BLaER1 treated with 17β-estradiol and CSF1 and Interleukin-3, amounts not matched to agents 10 nM and 100 nM (cell line): ENCODE results near the gene UTP15.
A peak's percentile ranks its signal among the peaks of the same experiment; 100 is the strongest.

Source experiments
- H3K27ac ChIP-seq, 11 experiments: shearing (Covaris generic); formaldehyde crosslinking; 2 replicates each; pipeline ENCODE4 v1.8.1; 2022
- H3K27me3 ChIP-seq, 11 experiments: shearing (Covaris generic); formaldehyde crosslinking; 2 replicates each; pipeline ENCODE4 v1.8.1; 2022
- H3K36me3 ChIP-seq, 11 experiments: shearing (Covaris generic); formaldehyde crosslinking; 2 replicates each; pipeline ENCODE4 v1.8.1; 2022
- H3K4me1 ChIP-seq, 10 experiments: shearing (Covaris generic); formaldehyde crosslinking; 2 replicates each; pipeline ENCODE4 v1.8.1; 2022
- H3K4me2 ChIP-seq, 11 experiments: shearing (Covaris generic); formaldehyde crosslinking; 2 replicates each; pipeline ENCODE4 v1.8.1; 2022
- H3K4me3 ChIP-seq, 10 experiments: shearing (Covaris generic); formaldehyde crosslinking; 2 replicates each; pipeline ENCODE4 v1.8.1; 2022
- H3K9ac ChIP-seq, 11 experiments: shearing (Covaris generic); formaldehyde crosslinking; 2 replicates each; pipeline ENCODE4 v1.8.1; 2022
- H3K9me3 ChIP-seq, 11 experiments: shearing (Covaris generic); formaldehyde crosslinking; replicated peaks in 1 of 11; 2 replicates each; pipeline ENCODE4 v1.8.1; 2022
- H4K20me1 ChIP-seq, 11 experiments: shearing (Covaris generic); formaldehyde crosslinking; 2 replicates each; pipeline ENCODE4 v1.8.1; 2022
- Cebpa-rat ChIP-seq, 11 experiments: shearing (Covaris generic); IDR thresholded peaks; 2 replicates each; pipeline ENCODE4 v1.8.1; 2022

The UTP15 gene, protein sequence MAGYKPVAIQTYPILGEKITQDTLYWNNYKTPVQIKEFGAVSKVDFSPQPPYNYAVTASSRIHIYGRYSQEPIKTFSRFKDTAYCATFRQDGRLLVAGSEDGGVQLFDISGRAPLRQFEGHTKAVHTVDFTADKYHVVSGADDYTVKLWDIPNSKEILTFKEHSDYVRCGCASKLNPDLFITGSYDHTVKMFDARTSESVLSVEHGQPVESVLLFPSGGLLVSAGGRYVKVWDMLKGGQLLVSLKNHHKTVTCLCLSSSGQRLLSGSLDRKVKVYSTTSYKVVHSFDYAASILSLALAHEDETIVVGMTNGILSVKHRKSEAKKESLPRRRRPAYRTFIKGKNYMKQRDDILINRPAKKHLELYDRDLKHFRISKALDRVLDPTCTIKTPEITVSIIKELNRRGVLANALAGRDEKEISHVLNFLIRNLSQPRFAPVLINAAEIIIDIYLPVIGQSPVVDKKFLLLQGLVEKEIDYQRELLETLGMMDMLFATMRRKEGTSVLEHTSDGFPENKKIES

DNA sequence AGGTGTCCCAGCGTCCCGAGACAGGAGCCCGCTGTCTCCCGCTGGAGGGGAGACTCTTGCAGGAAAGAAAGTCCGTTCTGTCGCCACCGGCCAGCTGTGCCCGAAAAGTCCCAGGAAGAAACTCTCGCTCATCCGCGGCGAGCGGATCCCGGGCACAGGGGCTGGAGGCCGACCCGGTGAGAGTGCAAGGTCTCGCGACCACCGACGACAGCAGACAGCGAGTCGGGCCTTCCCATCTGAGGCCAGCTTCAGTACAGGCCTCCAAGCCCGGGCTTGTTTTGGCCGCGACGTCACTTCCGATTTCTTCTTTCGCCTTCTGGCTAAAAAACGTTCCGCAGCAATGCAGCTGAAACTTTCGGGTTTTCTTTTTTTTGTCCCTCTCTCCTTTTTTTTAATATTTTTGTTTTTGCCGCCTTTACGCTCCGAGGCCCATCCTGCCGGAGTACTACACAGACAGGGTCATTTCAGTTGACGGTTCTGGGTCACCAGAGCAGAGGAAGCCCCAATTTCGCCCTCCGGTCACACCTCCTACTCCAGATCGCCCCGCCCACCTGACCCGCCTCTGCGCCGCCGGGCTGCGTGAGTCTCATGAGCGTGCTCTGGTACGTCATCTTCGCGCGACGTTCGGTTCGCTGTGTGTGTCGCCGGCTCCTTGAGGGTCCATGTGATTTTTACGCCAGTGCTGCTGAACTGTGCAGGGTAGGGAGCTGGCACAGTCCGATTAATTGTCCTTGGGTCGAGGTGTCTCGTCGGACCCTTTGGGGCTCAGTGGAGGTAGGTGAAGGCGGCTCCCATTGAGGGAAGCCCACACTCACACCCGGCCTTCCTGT, at the start of gene UTP15, which contains the start of gene ANKRA2:
TSS of gene UTP15 (plus strand) at position 605 of the 830 bp plus-strand sequence. CDS start 1,602 bp downstream, outside the sequence.
TSS of gene ANKRA2 (minus strand) at position 501 of the 830 bp plus-strand sequence. CDS start 2,758 bp downstream, outside the sequence.
- Histone ChIP-seq H3K9me3 (no peaks in the 10 kb centered on the region), H3K27me3 (no peaks in the 10 kb centered on the region), H3K4me1 (peaks cover 22 to 36% (median 32%) of the 10 kb centered on the region in 10 experiments), H3K4me2 (peak within 1 kb of the TSS; percentile 83 to 94 (median 93)), H4K20me1 (peaks cover 0 to 22% (median 0%) of the 10 kb centered on the region in 11 experiments; a peak in 3 of 22 replicates), H3K9ac (peak within 1 kb of the TSS; percentile 83 to 98 (median 93)), H3K4me3 (peak within 1 kb of the TSS; percentile 74 to 95 (median 86)), H3K36me3 (peaks cover 34 to 57% (median 42%) of the 10 kb centered on the region in 11 experiments), H3K27ac (peak within 1 kb of the TSS; percentile 84 to 95 (median 89))
- TF ChIP-seq Cebpa-rat (IDR thresholded peaks at IDR 0.05), result no peak

DNA sequence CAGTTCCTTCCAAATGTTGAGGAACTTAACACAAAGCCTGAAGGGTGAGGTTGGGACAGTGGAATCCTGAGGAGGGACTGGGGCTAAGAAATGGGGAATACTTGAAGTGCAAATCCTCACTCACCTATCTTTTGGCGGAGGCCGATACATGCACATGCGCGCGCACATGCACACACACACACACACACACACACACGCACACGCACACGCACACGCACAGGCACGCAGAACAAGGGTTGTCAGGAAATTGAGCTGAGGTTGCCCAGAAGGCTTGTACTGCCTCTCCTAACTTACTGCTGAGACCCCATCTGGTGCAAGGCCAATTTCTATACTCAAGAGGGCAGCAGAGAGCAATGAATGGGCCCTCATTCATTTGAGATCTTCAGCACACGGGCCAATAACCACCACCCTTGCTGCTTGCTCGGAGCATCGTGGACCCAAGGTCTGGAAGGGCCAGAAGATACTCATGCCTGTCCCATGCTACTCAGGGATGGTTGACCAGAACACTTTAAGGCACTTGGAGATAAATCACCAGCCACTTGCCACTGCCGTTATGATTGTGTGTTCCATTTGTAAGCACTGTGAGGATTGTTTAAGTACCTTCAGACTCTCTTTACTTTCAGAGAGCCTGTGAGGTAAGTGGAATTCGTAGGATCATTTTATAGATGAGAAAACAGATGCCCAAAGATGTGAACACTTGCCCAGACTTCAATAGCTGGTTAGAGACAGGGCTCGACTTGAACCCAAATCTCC, 45.8 kb upstream of the UTP15 start:
- Histone ChIP-seq H4K20me1 (no peaks in the 10 kb centered on the region), H3K27me3 (no peaks in the 10 kb centered on the region), H3K4me3 (no peak overlapping the region), H3K27ac (no peak overlapping the region), H3K4me2 (peak overlapping the region in 1 of 11 experiments; percentile 26; a peak in 3 of 22 replicates), H3K36me3 (no peaks in the 10 kb centered on the region), H3K4me1 (peaks cover 0 to 7% (median 0%) of the 10 kb centered on the region in 10 experiments; a peak in 1 of 20 replicates), H3K9me3 (no peaks in the 10 kb centered on the region), H3K9ac (no peak overlapping the region)
- TF ChIP-seq Cebpa-rat (IDR thresholded peaks at IDR 0.05), result no peak

DNA sequence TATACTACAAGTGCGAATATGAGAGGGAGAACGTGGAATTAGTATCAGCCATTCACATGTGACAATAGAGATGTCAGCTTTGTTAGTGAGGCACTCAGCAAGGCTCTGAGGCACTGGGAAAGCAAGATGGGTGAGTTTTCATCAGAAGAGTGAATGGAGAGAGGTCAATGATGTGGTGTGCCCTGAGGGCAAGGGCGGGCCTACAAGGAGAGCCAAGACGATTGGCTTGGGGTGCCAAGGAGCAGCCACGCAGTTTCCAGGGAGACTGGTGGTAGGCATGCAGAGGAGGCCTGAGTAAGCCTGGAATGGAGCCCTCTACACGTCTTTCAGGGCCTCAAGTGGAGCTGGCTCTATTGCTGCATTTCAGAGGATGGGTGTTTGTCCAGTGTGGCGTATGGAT, 42.6 kb upstream of the UTP15 start:
- H3K4me3 ChIP-seq, result no peak overlapping the region
- TF ChIP-seq Cebpa-rat (IDR thresholded peaks at IDR 0.05), result no peak
- no peaks in the 10 kb centered on the region for H3K9me3 ChIP-seq

DNA sequence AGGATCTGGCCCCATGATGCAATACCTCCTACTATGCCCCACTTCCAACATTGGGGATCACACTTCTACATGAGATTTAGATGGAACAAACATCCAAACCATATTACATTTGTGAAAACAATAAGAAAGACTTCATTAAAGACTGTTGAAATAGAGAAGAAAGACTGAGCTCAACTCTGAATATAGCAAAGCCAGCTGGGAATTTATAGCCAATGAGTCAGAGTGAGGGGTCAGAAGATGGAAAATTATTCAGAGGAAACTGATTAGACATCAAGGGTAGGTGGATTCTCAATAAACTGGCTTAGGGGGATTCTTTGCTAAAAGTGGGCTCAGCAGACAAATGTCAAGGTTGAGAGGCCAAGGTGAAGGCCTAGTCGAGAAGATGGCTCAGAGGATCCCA, 41.7 kb upstream of the UTP15 start:
- no peak overlapping the region for H3K9ac ChIP-seq
- H3K4me3 ChIP-seq, result no peak overlapping the region
- H3K9me3 ChIP-seq, result no peaks in the 10 kb centered on the region
- no peak for TF ChIP-seq Cebpa-rat (IDR thresholded peaks at IDR 0.05)
- H3K27me3 ChIP-seq, result no peaks in the 10 kb centered on the region
- 0 out of 20 replicates have a peak, but pooled peaks cover 0 to 4% (median 0%) of the 10 kb centered on the region in 10 experiments for H3K4me1 ChIP-seq
- H3K36me3 ChIP-seq, result no peaks in the 10 kb centered on the region
- no peaks in the 10 kb centered on the region for H4K20me1 ChIP-seq
- no peak overlapping the region for H3K27ac ChIP-seq
- H3K4me2 ChIP-seq, result no peak overlapping the region

More for the DNA sequence above, 42.6 kb upstream of the UTP15 start:
- Histone ChIP-seq H3K4me1 (0 out of 20 replicates have a peak, but pooled peaks cover 0 to 4% (median 0%) of the 10 kb centered on the region in 10 experiments), H3K4me2 (no peak overlapping the region), H3K36me3 (no peaks in the 10 kb centered on the region), H3K9ac (no peak overlapping the region), H4K20me1 (no peaks in the 10 kb centered on the region), H3K27me3 (no peaks in the 10 kb centered on the region), H3K27ac (no peak overlapping the region)

DNA sequence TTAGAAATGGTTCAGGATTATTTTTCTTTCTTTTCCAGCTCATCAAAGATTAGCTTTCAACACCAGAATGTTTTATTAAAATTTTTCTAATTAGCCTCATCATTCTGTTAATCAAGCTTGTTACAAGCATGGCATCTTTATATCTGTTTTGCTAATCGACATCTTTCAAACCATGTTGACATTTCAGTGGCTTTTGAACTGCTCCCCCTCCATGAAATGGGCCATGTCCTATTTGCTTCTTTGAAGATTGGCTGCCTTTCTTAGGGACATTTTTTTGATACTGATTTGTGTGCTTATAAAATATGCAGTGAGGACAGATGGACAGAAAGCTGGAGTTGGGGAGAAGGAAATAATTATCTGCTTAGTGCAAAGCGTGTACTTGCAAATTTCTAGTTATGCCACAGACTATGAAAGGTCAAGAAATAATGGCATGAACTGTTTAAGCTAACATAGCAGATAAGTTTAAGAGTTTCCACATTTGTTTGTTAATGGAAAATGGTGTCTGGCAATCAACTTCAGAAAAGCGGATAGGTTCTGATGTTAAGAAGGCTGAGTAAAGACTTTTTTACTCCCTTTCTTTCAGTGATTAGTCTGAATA, 39.8 kb upstream of the UTP15 start:
- H3K27me3 ChIP-seq, result no peaks in the 10 kb centered on the region
- TF ChIP-seq Cebpa-rat (IDR thresholded peaks at IDR 0.05), result no peak
- H3K36me3 ChIP-seq, result no peaks in the 10 kb centered on the region
- no peak overlapping the region for H3K27ac ChIP-seq
- H3K4me2 ChIP-seq, result no peak overlapping the region
- no peak overlapping the region for H3K9ac ChIP-seq
- H3K4me3 ChIP-seq, result no peak overlapping the region
- H4K20me1 ChIP-seq, result no peaks in the 10 kb centered on the region
- H3K9me3 ChIP-seq, result no peaks in the 10 kb centered on the region
- no peaks in the 10 kb centered on the region for H3K4me1 ChIP-seq

DNA sequence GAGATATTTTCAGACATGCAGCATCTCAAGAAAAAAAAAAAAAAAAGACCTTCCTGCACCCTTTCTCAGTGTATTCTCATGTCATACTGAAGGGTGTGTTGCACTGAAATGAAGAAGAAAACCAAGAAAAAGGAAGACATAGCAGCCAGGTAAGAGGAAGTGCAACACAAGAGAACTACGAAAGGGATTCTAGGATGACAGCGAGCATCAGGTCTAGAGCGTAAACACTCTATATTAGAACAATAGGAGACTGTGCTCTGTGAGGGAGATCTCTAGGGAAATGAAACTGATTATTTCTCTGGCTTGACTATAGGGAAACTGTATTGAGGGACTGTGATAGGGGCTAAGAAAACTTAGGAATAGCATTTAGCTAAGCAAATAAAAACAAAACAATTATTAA, 37.3 kb upstream of the UTP15 start:
- Histone ChIP-seq H3K27me3 (no peaks in the 10 kb centered on the region), H3K27ac (no peak overlapping the region), H3K4me2 (no peak overlapping the region), H3K9ac (no peak overlapping the region), H3K4me3 (no peak overlapping the region), H4K20me1 (no peaks in the 10 kb centered on the region), H3K36me3 (no peaks in the 10 kb centered on the region), H3K9me3 (no peaks in the 10 kb centered on the region), H3K4me1 (peaks cover 0 to 5% (median 0%) of the 10 kb centered on the region in 10 experiments; a peak in 2 of 20 replicates)
- TF ChIP-seq Cebpa-rat (IDR thresholded peaks at IDR 0.05), result no peak

DNA sequence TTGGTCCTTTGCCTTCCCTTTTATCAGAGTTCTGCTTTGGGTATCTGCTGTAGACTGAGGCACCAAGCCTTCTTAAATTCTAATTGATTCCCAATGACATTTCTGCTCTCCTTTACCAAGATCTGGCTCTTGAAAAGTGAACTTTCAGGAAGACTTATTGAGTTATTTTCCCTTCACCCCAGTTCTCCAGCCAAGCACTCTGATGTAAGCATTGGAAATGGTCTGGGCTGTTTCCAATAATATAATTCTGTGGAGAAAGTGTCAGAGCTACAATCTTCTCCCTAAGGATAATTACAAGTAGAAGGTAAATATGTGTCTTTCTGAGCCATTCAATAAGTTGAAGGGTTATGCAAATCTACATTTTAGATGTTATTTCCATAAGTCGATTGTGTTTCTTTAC, 36.5 kb upstream of the UTP15 start:
- no peaks in the 10 kb centered on the region for H3K36me3 ChIP-seq
- H3K9ac ChIP-seq, result no peak overlapping the region
- no peak overlapping the region for H3K4me3 ChIP-seq
- peaks cover 0 to 5% (median 0%) of the 10 kb centered on the region in 10 experiments; a peak in 2 of 20 replicates for H3K4me1 ChIP-seq
- no peak overlapping the region for H3K27ac ChIP-seq
- TF ChIP-seq Cebpa-rat (IDR thresholded peaks at IDR 0.05), result no peak
- no peaks in the 10 kb centered on the region for H3K9me3 ChIP-seq
- H4K20me1 ChIP-seq, result no peaks in the 10 kb centered on the region
- H3K4me2 ChIP-seq, result no peak overlapping the region
- H3K27me3 ChIP-seq, result no peaks in the 10 kb centered on the region

DNA sequence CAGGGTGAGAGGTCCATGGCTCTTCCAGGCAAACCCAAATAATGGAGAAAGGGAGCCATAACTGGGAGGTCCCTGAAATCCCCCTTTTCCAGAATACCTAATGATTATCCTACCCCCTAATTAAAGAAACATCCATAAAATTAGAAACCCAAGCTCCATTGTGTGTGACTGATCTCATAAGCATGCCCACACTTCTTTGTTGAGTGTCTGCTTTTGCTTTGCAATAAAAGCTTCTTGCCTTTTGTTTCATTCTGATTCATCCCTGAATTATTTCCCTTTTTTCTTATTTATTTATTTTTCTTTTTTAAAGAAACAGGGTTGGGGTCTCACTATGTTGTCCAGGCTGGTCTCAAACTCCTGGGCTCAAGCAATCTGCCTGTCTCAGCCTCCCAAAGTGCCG, 34.2 kb upstream of the UTP15 start:
- no peak overlapping the region for H3K4me3 ChIP-seq
- H3K9ac ChIP-seq, result no peak overlapping the region
- H3K4me1 ChIP-seq, result peaks cover 0 to 5% (median 0%) of the 10 kb centered on the region in 10 experiments; a peak in 2 of 20 replicates
- 0 out of 22 replicates have a peak overlapping the region, but pooled peaks of 1 of the 11 experiments have one; percentile 28 for H3K4me2 ChIP-seq
- H3K27me3 ChIP-seq, result no peaks in the 10 kb centered on the region
- peaks cover 0 to 9% (median 0%) of the 10 kb centered on the region in 11 experiments; a peak in 3 of 22 replicates for H3K9me3 ChIP-seq
- H4K20me1 ChIP-seq, result no peaks in the 10 kb centered on the region
- H3K27ac ChIP-seq, result no peak overlapping the region
- TF ChIP-seq Cebpa-rat (IDR thresholded peaks at IDR 0.05), result no peak
- H3K36me3 ChIP-seq, result no peaks in the 10 kb centered on the region
